HL-60 (cell line): ENCODE measurements around the gene KDM8.
"Not testable (repeated sequence)": the region's sequence is repeated elsewhere in the genome, so short reads cannot be mapped to it uniquely, and the experiment has no call there.

Experiments
- DNase-seq, 2 experiments: peaks; one replicate each; pipeline ENCODE4 v3.0.0-alpha.2; 2010 to 2020; ENCODE audit warnings: low read depth in 1 of 2, low spot score in 1 of 2
- H3K27ac ChIP-seq: fragments of 250-450 bp; sonication (Bioruptor Pico); replicated peaks from 2 replicates; pipeline ENCODE4 v1.5.1; 2020; ENCODE audit warnings: mild to moderate bottlenecking, moderate library complexity
- H3K27me3 ChIP-seq: fragments of 250-450 bp; sonication (Bioruptor Pico); 2 replicates; pipeline ENCODE4 v1.5.1; 2021; ENCODE audit warnings: mild to moderate bottlenecking, moderate library complexity; ENCODE audit not compliant: insufficient read depth, poor library complexity, severe bottlenecking
- H3K4me3 ChIP-seq: replicated peaks from 2 replicates; pipeline ENCODE4 v1.5.1; 2011; ENCODE audit warnings: mild to moderate bottlenecking, control low read depth, low read length; ENCODE audit not compliant: insufficient read depth
- CTCF ChIP-seq: IDR thresholded peaks from one replicate; pipeline ENCODE4 v1.5.1; 2011; ENCODE audit warnings: low read length, control low read depth, inconsistent platforms; ENCODE audit not compliant: insufficient read depth
- GABPA ChIP-seq: IDR thresholded peaks from 2 replicates; pipeline ENCODE4 v1.6.1; 2012; ENCODE audit warnings: low read depth
- POLR2AphosphoS5 ChIP-seq: IDR thresholded peaks from 2 replicates; pipeline ENCODE4 v1.6.1; 2012; ENCODE audit warnings: low read depth
- REST ChIP-seq: IDR thresholded peaks from 2 replicates; pipeline ENCODE4 v1.6.1; 2012; ENCODE audit warnings: low read depth; ENCODE audit not compliant: insufficient replicate concordance
- SPI1 ChIP-seq: IDR thresholded peaks from 2 replicates; pipeline ENCODE4 v1.6.1; 2012; ENCODE audit warnings: low read depth, mild to moderate bottlenecking, borderline replicate concordance

The KDM8 gene

GRCh38 chr16:27205423-27206065 lies 2.2 kb downstream of the KDM8 start:
- TF ChIP-seq SPI1 (no peak), REST (no peak), POLR2AphosphoS5 (no peak), GABPA (no peak), CTCF (no peak)
- Histone ChIP-seq H3K4me3 (no peak overlapping the region), H3K27me3 (no peaks in the 10 kb centered on the region), H3K27ac (no peak overlapping the region)
- no peak for DNase-seq

GRCh38 chr16:27207121-27207520 lies 3.8 kb downstream of the KDM8 start:
- not testable (repeated sequence) for DNase-seq, H3K27ac ChIP-seq, H3K4me3 ChIP-seq, H3K27me3 ChIP-seq

GRCh38 chr16:27208081-27208680 lies 4.9 kb downstream of the KDM8 start:
- Histone ChIP-seq H3K27me3 (no peaks in the 10 kb centered on the region), H3K4me3 (no peak overlapping the region), H3K27ac (no peak overlapping the region)
- no peak for DNase-seq
- TF ChIP-seq CTCF: no peak
- no peak for TF ChIP-seq SPI1
- no peak for TF ChIP-seq POLR2AphosphoS5
- TF ChIP-seq REST: no peak
- TF ChIP-seq GABPA: no peak

- no peak for DNase-seq
- Histone ChIP-seq H3K27ac (no peak overlapping the region), H3K4me3 (no peak overlapping the region), H3K27me3 (no peaks in the 10 kb centered on the region)
- TF ChIP-seq CTCF (no peak), SPI1 (no peak), REST (no peak), GABPA (no peak), POLR2AphosphoS5 (no peak)
Observed at GRCh38 chr16:27208796-27209195, 5.5 kb downstream of the KDM8 start.
